ENCODE data around the gene RIMS1.
"Not testable (repeated sequence)": the region's sequence is repeated elsewhere in the genome, so short reads cannot be mapped to it uniquely, and the experiment has no call there.

The RIMS1 gene

DNA sequence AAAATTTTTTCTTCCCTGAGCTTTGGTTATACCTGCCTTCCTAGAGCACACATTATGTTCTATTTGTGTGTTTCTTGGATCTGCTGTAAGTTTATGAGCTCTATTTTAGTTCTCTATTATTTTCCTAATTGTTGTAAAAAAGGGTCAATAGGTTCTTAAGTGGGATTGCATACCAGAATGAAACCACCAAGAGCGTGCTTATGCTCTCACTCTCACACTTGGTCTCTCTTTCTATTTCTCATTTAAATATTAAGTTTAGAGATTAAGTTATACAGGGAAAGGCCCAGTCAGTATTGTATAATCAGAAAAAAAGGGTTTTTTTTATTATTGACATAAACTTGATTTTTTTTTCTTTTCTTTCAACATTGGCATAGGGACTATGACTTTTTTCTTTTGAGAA is 96.8 kb downstream of the RIMS1 start:
- DNase-seq = no peak

- no peak for DNase-seq
These were observed 108.4 kb downstream of the RIMS1 start for GRCh38 chr6:71994705-71995271.

DNA sequence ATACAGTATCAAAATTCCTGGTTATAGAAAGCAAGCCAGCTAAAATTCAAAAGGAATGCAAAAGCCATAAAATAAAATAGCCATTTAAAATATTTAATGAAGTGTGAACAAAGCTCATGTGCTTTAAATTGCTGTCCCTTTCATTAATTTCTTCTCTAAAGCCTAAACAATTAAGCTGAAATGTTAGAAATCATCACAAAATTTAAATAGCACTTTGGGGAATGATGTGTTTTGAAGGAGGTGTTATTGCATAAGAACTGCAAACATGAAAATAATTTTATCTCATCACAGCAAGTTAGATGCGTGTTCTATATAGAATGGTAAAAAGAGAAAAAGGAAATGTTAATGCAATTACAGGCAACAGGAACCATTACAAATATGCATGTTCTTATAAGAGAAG is 111.0 kb downstream of the RIMS1 start:
- no peak for DNase-seq

- DNase-seq = no peak
These were observed 116.1 kb downstream of the RIMS1 start for GRCh38 chr6:72002415-72002814.

DNA sequence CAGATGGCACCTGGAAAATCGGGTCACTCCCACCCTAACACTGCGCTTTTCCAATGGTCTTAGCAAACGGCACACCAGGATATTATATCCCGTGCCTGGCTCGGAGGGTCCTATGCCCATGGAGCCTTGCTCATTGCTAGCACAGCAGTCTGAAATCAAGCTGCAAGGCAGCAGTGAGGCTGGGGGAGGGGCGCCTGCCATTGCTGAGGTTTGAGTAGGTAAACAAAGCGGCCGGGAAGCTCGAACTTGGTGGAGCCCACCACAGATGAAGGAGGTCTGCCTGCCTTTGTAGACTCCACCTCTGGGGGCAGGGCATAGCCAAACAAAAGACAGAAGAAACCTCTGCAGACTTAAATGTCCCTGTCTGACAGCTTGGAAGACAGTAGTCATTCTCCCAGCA is 120.2 kb downstream of the RIMS1 start:
- DNase-seq = not testable (repeated sequence)

- no peak for DNase-seq
These were observed 136.5 kb downstream of the RIMS1 start for GRCh38 chr6:72022830-72023229.

- no peak for DNase-seq
These were observed 145.1 kb downstream of the RIMS1 start for GRCh38 chr6:72031471-72031870.

DNA sequence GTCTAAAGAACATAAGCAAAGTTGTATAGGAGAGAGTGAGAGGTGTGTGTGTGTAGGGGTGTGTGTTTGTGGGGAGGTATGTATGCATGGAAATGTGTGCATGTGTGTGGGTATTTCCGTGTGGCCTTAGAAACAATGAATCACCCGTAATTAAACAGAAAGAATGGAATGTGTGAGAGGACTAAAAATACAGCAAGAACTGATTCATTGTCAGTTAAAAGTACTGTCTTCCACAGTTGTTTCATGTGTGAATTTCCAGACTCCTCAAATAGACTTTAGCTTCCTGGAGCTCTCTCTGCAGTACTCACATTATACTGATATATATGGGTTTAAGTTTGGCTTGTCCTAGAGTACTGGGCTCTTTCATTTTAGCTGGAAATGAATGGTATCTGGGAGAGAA is 145.7 kb downstream of the RIMS1 start:
- DNase-seq = no peak

GRCh38 chr6:72035486-72035885 is 149.1 kb downstream of the RIMS1 start:
- DNase-seq = no peak

GRCh38 chr6:72035966-72036365 is 149.6 kb downstream of the RIMS1 start:
- no peak for DNase-seq

GRCh38 chr6:72037006-72037405 is 150.7 kb downstream of the RIMS1 start:
- no peak for DNase-seq

DNA sequence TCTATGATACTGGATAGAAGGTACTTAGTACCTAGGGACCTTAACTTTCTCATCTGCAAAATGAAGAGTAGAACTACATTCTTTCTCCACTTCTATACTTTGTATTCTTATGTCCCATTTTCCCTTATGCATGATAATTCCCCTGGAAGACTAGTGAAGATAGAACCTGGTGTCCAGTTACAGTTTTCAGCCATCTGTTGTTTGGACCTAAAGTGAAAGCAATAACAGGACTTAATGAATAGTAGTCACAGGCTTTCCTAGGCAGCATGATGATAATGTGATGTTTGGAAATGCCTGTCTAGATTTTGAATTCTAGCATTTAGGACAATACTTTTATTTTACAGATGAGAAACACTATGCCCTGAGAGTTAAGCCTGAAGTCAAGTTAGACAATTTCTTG is 153.8 kb downstream of the RIMS1 start:
- DNase-seq = no peak

- no peak for DNase-seq
These were observed 155.7 kb downstream of the RIMS1 start for GRCh38 chr6:72042088-72042487.

GRCh38 chr6:72048080-72048479 is 161.7 kb downstream of the RIMS1 start:
- DNase-seq = no peak

- DNase-seq = no peak
These were observed 163.0 kb downstream of the RIMS1 start for GRCh38 chr6:72049376-72049775.

DNA sequence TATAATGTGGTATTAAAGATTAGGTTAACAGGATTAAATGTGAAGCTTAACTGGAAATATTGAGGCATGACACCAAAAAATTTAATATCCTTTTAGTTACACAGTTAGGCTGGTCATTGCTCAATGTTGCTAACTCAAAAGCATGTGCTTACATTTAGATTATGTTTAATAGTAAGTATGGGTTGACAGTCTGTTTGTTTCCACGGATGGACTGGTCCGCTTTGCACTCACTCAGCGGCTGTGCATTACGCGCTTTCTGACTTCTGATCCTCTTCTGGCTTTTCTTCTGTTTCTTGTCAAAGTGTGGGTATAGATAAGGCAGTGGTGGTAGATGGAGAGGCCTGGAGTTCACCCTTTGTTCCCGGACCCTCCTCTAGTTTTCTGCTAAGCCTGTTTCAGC is 174.9 kb downstream of the RIMS1 start:
- no peak for DNase-seq

- DNase-seq = no peak
These were observed 178.1 kb downstream of the RIMS1 start for GRCh38 chr6:72064399-72064975.

GRCh38 chr6:72078096-72078495 is 191.7 kb downstream of the RIMS1 start:
- DNase-seq = no peak

DNA sequence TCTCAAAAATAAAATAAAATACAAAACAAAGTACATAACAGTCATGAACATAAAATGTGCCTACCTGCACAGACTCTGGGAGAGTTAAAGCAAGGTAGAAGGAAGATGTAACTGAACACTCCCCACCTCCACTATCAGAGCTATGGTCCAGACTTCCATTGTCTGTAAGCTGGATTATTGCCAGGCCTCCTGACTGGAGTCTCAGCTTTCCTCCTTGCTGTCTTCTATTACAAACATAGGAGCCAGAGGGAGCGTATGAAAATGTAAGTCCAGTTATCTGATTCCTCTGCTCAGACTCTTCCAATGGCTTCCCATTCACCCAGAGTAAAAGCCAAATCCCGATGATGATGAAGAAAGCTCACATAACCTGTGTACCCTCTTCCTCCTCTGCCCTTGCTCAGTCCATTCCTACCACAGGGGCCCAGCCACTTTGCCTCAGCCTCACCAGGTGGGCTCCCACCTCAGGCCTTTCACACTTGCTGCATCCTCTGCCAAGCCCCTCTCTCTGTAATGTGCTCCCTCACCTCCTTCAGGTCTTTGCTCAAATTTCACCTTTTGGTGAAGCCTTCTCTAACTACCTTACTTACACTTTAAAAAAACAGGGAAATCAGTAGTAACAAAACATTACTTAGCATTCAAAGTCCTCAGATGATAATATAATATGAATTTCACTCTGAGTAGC is 194.1 kb downstream of the RIMS1 start:
- no peak for DNase-seq

- no peak for DNase-seq
These were observed 195.5 kb downstream of the RIMS1 start for GRCh38 chr6:72081871-72082270.

DNA sequence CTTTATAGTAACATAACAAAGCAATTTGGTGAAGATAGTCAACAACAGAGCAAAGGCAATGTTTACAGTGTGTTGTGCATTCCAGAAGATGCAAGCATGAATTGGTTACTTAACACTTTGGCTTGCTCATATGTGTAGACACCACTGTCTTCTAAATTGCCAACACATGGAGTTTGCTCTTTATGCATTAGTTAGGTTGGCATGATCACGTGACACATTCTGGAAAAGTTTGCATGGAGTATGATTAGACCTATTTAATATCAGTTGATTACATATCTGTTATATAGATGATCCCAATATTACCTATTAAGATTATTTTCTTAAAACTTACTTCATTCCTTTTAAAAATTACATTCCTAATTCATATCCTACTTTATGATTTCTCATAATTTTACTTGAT is 197.6 kb downstream of the RIMS1 start:
- DNase-seq = no peak

- no peak for DNase-seq
These were observed 198.7 kb downstream of the RIMS1 start for GRCh38 chr6:72084992-72085569.

DNA sequence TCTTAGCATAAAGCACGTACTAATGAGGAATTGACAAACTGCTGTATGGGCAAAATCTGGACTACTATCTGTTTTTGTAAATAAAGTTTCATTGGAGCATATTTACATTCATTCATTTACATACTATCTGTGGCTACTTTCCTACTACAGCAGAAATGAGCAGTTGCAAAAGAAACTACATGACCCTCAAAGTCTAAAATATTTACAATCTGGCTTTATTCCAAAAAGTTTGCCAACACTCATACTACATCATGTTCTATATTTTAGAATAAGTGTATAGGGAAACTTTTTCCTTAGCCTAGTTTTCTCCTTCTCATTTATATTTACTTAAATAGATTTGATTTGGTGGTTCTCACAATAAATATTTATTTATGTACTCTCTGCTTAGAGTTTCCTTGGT is 208.2 kb downstream of the RIMS1 start:
- no peak for DNase-seq

- no peak for DNase-seq
These were observed 216.2 kb downstream of the RIMS1 start for GRCh38 chr6:72102561-72102960.
